Hippocampal formation (tissue), 2 donors: Measurements from ENCODE around the gene KLK12.

Experiments
- DNase-seq, 2 donors: peaks; one replicate each; lab custom pipeline; 2025; lab: John Stamatoyannopoulos, UW

The KLK12 gene

DNA sequence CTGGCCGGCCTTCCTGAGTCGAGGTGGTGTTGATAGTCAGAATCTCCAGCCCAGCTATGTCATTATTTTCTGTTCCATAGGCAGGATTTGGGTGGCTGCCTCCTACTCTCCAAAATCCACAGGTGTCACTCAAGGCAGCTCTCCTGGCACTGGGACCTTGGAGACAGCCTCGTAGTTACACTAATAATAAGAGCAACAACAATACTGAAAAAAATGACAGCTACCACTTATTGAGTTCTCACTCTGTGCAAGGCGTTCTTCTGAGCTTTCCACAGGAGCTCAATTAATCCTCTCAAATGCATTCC is 12.2 kb upstream of the KLK12 start:
- DNase-seq: no peak

DNA sequence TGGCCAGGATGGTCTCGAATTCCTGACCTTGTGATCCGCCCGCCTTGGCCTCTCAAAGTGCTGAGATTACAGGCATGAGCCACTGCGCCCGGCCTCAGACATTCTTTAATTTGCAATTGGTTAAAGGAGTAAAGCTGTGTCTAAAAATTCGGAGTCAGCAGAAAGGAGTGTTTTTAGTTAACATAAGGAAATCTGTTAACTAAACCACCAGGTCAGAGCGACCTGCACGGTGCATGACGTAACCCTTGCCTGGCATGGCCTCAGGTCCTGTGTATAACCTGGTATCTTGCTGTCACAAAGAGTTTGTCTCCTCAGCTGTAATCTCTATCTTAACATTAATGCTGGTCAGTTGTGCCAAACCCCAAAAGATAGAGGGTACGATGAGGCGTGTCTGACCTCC is 9.5 kb upstream of the KLK12 start:
- DNase-seq: no peak

- DNase-seq: no peak
Observed at GRCh38 chr19:51043497-51043896, 8.7 kb upstream of the KLK12 start.

DNA sequence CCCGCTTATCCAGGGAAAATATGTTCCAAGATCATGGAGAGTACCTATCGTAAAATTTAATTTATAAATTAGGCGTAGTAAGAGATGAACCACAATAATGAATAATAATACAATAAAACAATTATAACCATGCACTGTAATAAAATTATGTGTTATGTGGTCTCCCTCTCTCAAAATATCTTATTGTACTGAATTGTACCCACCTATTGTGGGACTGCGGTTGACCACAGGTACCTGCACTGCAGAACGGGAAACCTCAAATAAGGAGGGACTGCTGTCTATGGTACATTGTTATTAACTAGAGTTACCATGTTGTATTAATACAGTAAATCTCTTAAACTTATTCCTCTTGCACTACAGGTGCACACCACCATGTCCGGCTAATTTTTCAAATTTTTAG is 5.3 kb upstream of the KLK12 start:
- DNase-seq: no peak

DNA sequence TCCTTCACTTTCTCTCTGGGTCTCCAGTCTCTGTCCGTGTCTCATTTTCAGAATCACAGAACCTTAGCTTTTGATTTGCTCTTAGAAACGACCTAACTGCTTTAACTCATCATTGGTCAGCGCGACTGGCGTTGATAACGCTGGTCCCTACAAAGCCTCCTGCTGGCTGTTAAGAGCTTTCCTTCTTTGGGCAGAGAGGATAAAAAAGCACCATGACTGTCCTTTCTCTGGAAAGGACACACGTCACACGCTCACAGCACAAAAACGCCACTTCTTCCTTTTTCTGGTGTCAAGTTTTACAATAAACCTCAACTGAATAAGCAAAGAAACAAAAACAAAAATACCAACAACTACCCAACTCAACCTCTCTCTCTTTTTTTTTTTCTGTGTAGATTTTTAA is 1.7 kb upstream of the KLK12 start:
- no peak for DNase-seq

- DNase-seq: no peak
Observed at GRCh38 chr19:51031880-51032225, 2.9 kb downstream of the KLK12 start.

- no peak for DNase-seq
Observed at GRCh38 chr19:51031220-51031879, 3.5 kb downstream of the KLK12 start.

- no peak for DNase-seq
Observed at GRCh38 chr19:51030631-51031030, 4.2 kb downstream of the KLK12 start.

- DNase-seq: no peak
Observed at GRCh38 chr19:51029718-51030117, 5.1 kb downstream of the KLK12 start.

GRCh38 chr19:51027873-51028272 is 6.9 kb downstream of the KLK12 start:
- no peak for DNase-seq

- no peak for DNase-seq
Observed at GRCh38 chr19:51027126-51027806, 7.5 kb downstream of the KLK12 start.

- no peak for DNase-seq
Observed at GRCh38 chr19:51026554-51026831, 8.3 kb downstream of the KLK12 start, which contains the start of gene KLK11. Gene KLK11, minus strand, starts transcription at chr19:51026616. Its CDS starts 985 bp downstream, at chr19:51025631.

DNA sequence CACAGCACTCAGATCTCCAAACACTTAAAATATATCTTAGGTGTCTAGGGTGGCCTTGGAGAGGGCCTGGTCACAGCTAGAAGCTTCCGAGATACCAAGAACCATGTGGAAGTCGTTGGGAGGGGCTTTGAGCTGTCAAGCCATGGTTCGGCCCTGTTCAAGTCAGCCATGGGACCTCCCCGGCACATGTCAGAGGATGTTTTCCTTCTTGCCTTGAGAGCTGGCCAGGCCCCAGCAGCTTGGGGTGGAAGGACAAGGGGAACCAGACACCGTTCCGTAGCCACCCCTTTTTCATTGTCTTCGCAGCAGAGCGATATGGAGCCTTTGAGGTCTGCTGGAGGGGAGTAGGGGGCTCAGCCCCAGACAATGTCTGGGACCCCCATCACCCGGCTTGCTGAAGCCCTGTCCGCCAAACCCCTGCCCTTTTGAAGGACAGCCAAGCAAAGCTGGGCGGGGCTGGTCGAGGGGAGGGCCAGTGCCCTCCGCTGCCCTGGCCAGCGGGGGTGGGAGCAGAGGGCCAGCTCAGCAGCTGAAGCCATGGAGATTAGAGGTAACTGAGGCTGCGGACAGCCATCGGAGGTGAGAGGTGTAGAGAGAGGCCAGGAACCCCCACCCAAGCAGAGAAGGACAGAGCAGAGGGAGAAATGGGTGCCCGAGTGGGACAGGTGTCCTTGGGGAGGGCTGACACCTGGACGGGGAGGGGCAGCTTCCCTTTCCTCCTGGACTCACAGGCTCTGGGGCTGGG is 8.8 kb downstream of the KLK12 start:
- DNase-seq: no peak

DNA sequence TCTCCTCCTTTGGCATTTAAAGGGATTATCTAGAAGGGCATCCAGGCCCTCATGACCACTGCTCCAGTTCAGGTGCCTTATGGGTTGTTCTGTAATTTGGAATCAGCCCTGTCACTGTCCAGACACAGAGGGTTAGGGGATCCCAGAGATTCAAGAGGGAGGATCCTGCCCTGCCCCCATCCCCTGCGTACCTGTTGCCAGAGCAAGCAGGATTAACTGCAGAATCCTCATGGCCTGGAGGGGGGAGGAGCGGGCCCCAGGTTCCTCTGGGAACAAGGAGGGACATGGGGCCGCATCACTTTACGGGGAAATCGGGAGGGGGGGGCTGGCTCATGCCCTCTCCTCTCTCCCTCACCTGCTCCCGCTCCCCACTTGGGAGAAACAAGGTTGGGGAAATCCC is 9.4 kb downstream of the KLK12 start:
- DNase-seq: no peak

- DNase-seq: no peak
Observed at GRCh38 chr19:51024924-51025323, 9.9 kb downstream of the KLK12 start.

DNA sequence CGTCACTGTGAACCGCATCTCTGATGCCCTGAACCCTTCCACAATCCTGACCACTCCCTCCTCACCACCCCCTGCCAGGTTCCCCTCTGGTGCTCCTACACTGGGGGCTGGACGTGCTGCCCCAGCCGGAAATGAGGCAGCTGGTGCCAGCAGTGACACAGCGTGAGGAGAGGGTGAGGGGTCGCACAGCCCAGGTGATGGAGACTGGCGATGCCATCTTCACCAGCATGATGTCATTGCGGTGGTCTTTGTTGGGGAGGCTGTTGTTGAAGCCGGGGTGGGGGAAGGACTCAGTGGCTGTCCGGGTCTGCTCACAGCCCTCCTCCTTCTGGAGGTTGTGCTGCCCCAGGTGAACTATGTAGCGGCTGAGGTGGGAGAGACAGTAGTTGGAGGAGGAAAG is 10.9 kb downstream of the KLK12 start:
- no peak for DNase-seq

GRCh38 chr19:51022526-51022925 is 12.3 kb downstream of the KLK12 start:
- DNase-seq: no peak

GRCh38 chr19:51020988-51021651 is 13.7 kb downstream of the KLK12 start:
- DNase-seq: peak in 1 of 2 donors; percentile 30

DNA sequence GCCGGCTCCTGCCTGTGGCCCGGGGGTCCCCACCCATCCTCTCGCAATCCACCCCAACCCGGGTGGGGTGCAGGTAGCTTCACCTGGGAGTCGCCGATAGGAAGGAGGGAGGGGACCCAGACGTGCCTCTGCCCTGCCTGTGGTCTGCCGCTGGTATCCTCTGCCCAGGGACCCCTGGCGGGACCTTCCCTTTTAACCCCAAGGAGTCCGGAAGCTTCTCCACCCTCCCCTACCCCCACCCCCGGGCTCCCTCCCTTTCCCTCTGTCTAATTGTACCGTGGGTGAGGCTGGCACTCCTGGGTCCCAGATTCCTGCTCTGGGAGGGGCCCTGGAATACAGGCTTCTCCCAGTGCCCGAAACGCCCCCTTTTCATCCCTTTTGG is 15.3 kb downstream of the KLK12 start, which contains the start of gene KLK10:
Gene KLK10, minus strand, starts transcription at position 166 of the 382 bp plus-strand sequence. CDS start 579 bp downstream, outside the sequence.
- DNase-seq: no peak

- no peak for DNase-seq
Observed at GRCh38 chr19:51018745-51019543, 15.9 kb downstream of the KLK12 start.

DNA sequence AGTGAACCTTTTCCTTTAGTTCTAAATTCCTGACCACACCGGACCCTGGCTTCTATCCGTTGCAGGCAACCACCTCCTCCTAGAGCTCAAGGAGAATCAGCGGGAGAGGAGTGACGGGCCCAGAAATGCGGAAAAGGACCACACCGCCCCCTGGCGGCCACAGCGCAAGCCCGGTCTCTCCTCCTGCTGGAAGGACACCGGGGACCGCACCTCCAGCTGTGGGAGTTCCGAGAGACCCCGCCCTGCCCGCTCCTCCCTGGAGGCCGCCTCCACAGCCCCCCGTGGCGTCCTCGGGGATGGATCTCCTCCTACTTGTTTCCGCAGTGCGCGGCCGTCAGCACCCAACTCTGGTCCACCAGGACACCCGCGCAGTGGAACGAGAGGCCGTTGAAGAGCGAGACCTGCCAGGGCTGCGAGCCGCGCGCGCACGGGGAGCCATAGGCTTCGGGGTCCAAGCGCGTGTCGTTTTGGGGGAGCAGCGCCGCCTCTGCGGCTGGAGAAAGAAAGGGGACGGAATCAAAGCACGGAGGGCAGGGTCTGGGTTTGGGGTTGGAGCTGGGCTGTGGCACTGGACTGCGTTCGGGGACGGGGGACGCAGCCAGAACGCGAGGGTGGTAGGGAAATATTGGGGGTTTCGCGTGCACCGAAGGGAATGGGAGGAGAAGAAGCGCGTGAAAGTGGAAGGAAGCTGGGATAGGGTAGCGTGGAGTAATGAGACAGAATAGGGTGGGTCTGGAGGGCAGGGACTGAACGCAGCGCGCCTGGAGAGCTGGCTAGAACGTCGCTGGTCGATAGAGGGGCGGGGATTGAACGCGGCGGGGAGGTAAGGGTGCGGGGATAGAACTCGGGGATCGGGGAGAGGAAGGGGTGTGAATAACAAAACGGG is 17.8 kb downstream of the KLK12 start:
- peak; percentile 39 to 55 for DNase-seq
